Activated CD8-positive, alpha-beta memory T cell treated with anti-CD3 and anti-CD28 coated beads for 36 hours (primary cell): ENCODE measurements around the gene ADPGK. TPM values are rescaled to one million over a fixed set of nuclear protein-coding genes. Genes with fewer than 3 reads are reported as not detected.
"Not testable (repeated sequence)": the region's sequence is repeated elsewhere in the genome, so short reads cannot be mapped to it uniquely, and the experiment has no call there.

Experiments used
- CTCF ChIA-PET: fragments of 350-600 bp; sonication (Branson Sonifier 250); formaldehyde crosslinking; loops from one replicate; lab custom pipeline; 2021; ENCODE audit warnings: antibody characterized with exemption; lab: Charles Lee
- POLR2A ChIA-PET: fragments of 350-600 bp; sonication (Branson Sonifier 250); formaldehyde crosslinking; loops from one replicate; lab custom pipeline; 2021; ENCODE audit warnings: antibody characterized with exemption; lab: Charles Lee
- total RNA-seq, 2 experiments: library from RNA; stranded (reverse); gene quantifications; one replicate each; pipeline ENCODE4 v1.2.3, GENCODE V29; 2021

ADPGK gene
- total RNA-seq, 2 experiments from 2014 or later = 73.3 to 75.5 TPM

DNA sequence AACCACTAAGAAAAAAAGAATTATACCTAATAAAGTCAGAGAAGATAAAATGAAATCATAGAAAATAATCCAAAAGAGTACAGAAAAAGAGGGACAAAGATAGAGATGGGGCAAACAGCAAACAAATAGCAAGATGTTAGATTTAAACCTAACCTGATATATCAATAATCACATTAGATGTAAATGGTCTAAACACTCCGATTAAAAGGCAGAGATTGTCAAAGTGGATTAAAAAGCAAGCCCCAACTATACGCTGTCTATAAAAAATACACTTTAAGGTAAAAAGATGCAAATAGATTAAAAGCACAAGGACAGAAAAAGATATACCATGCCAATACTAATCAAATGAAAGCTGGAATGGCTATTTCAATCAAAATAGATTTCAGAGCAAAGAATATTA, 16.8 kb downstream of the ADPGK start:
- ChIA-PET POLR2A (no interaction called here), CTCF (interaction anchor here (1.0 kb wide), 1 partner anchor 9 kb away, joined by 3 read pairs; no protein-coding TSS in a partner anchor)

- ChIA-PET CTCF (no interaction called here), POLR2A (no interaction called here)
These were observed 17.5 kb downstream of the ADPGK start for GRCh38 chr15:72766025-72766424.

DNA sequence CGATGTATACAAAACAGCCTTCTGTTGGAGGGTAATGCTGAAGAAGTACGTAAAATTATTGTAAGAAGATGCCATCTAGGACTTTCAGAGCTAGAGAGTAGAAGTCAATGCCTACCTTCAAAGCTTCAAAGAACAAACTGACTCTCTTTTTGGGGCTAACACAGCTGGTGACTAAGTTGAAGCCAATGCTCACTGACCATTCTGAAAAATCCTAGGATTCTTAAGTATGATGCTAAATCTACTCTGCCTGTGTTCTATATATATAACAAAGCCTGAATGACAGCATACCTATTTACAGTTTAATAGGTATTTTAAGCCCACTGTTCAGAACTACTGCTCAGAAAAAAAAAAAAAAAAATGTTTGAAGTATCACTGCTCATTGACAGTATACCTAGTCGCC, 18.9 kb downstream of the ADPGK start:
- CTCF ChIA-PET = no interaction called here

DNA sequence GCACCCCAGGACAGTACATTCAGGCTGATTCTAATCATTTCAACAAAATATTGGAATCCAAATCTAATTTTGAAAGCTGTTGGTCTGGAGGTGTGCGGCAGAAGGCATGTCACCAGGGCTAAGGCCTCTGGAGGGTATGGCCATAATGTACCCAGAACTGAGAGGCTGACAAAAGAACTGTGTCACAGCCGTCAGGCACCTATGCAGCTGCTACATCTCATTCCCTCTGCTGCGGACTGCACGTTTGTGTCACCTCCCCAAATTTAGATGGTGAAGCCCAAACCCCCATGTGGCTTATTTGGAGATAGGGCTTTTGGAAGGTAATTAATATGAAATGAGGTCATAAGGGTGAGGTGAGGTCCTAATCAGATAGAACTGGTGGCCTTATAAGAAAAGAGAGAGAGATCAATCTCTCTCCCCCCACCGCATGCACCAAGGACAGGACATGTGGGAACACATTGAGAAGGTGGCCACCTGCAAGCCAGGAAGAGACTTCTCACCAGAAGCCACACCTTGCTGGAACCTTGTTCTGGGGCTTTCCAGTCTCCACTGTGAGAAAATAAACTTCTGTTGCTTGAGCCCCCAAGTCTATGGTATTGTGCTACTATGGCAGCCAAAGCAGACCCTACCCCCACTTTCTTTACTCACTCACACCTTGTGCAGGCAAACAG, 22.8 kb downstream of the ADPGK start:
- CTCF ChIA-PET = no interaction called here
- POLR2A ChIA-PET = no interaction called here

More for the DNA sequence above, 18.9 kb downstream of the ADPGK start:
- POLR2A ChIA-PET = no interaction called here

GRCh38 chr15:72758182-72758581, 25.4 kb downstream of the ADPGK start:
- CTCF ChIA-PET = no interaction called here
- POLR2A ChIA-PET = no interaction called here

- ChIA-PET CTCF (no interaction called here), POLR2A (no interaction called here)
These were observed 29.5 kb downstream of the ADPGK start for GRCh38 chr15:72754096-72754495.

DNA sequence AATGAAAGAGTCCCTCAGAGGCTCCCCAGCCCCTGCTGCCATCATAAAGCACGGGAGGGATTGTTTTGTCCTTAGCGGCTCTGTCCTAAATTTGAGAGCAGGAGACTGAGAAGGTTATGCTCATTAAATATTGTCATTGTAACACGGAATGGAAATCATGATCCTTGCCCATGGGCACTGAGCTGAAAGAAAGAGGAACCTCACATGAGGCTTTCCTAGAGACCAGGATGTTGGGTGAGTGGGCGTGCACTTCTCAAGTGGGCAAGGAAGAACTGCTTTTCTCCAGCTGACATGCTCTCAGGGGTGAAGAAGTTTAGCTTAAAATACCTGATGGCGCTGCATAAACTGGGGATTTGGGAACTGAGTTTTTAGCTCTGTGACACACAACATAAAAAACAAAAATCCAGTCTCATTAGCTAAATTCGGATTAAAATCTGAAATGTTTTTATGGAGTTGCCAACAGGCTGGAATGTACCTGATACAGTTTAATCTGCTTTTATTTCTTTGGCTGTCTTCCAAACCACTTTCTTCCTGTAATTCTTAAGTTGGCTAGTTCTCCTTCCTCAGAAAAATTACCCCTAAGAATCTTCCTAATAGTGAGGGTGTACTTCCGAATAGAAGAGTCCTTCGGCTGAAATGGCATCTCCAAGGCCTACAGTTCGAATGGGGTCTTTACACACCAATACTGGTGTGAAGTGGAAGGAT, 31.7 kb downstream of the ADPGK start:
- CTCF ChIA-PET = interaction anchor here (1.0 kb wide), 1 partner anchor 28 kb away, joined by 3 read pairs; no protein-coding TSS in a partner anchor
- POLR2A ChIA-PET = no interaction called here

DNA sequence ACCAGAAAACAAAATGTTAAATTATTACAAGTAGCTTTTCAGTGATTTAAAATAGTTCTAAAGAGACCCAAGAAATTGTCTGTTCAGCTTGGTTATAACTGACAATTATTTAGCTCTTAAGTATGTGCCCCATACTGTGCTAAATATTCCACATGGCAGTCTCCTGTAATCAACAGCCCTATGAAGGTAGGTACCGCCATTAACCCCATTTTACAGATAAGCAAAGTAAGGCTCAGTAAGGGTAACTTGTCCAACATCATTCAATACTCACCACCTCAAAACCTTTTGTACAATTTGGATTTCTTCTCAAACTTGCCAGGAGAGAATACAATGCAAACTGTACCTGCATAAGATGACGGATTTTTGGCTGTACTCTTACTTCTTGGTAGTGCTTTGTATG, 33.9 kb downstream of the ADPGK start:
- ChIA-PET POLR2A (no interaction called here), CTCF (interaction anchor here (1.0 kb wide), 1 partner anchor 19 kb away, joined by 3 read pairs; no protein-coding TSS in a partner anchor)

DNA sequence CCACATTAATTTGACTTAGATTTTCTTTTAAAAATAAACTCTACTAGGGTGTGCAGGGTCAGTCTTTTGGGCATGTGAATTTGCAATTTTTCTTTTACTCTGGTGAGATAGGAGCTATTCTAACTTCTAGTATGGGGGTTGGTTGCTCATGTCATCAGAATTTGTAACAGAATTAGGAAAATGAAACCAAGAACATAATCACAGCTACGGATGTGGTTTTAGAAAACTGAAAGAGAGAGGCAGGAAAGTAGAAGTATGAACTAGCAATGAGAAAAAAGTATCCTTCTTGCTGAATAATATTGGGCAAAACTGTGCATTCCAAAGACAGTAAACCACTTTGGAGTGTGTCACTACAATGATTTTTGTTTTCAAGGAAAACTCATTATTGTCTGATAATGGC, 43.3 kb downstream of the ADPGK start:
- CTCF ChIA-PET = no interaction called here
- POLR2A ChIA-PET = no interaction called here

- CTCF ChIA-PET = interaction anchor here (0.5 kb wide), 1 partner anchor 344 kb away, joined by 3 read pairs; no protein-coding TSS in a partner anchor
These were observed 45.8 kb downstream of the ADPGK start for GRCh38 chr15:72737723-72738122.

DNA sequence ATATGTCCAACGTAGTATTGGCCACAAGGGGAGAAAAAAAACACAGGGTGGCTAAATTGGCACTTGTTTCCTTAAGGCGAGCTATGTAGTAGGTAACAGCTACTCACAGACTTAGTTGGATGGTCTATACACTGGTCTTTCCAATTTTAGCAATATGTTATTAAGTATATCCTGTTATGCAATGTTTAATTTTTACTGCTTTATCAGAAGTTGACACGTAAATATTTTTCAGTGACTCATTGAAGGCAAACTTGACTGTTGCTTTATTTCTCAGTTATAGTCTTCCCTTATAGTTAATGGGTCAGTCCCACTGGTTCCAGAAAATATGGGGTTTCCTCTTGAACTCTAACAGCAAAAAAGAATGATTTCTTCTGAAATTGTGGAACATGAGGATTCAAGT, 46.5 kb downstream of the ADPGK start:
- CTCF ChIA-PET = interaction anchor here (0.5 kb wide), 1 partner anchor 345 kb away, joined by 3 read pairs; no protein-coding TSS in a partner anchor
- POLR2A ChIA-PET = no interaction called here

More at GRCh38 chr15:72737723-72738122, 45.8 kb downstream of the ADPGK start:
- POLR2A ChIA-PET = no interaction called here

DNA sequence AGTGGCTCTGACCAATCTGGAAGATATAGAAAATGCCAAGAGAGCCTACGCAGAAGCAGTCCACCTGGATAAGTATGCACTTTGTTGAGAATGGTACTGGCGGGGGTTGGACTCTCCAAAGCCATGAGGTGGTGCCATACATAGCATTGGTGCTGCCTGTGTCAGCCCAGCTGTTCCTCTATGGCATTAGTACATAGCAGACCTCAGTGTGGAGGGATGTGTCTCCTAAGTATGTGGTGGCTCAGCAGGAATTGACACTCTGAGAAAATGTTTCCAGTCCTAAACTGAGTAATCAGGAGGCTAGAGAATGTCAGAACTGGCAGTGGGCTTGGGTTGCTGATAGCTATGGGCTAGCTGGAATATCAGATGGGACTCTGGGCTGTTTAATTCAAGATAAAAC, 48.4 kb downstream of the ADPGK start:
- ChIA-PET CTCF (no interaction called here), POLR2A (no interaction called here)

DNA sequence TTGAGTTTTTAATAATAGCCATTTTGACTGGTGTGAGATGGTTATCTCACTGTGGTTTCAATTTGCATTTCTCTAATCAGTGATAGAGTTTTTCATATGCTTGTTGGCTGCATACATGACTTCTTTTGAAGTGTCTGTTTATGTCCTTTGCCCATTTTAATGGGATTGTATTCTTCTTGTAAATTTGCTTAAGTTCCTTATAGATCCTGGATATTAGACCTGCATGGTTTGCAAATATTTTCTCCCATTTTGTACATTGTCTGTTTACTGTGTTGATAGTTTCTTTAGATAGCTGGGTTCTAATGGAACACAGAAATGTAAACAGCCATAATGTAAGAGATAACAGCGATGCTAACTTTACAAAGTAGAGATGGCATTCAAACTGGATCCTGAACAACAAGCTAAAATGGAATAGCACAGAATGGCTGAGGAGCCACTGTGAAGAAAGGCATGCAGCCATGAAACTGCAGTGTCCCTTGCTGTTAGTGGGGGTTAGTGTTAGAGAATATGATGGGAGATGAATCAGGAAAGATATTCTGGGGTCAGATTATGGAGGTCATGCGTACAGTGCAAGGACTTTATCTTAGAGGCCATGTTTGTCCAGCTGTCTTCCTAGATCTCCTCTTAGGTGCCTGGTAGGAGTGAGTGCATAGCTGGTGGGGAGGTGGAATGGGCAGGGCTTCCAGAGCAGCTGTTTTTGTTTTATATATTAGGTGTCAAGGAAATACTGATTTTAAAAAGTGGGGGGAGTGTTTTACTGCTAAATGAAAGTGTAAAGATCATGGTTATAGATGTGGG, 49.4 kb downstream of the ADPGK start:
- CTCF ChIA-PET = interaction anchor here (0.9 to 1.1 kb wide), 2 partner anchors 12 to 48 kb away, joined by 3 read pairs; partner anchors contain the start of genes BBS4 and HIGD2B
- POLR2A ChIA-PET = no interaction called here

DNA sequence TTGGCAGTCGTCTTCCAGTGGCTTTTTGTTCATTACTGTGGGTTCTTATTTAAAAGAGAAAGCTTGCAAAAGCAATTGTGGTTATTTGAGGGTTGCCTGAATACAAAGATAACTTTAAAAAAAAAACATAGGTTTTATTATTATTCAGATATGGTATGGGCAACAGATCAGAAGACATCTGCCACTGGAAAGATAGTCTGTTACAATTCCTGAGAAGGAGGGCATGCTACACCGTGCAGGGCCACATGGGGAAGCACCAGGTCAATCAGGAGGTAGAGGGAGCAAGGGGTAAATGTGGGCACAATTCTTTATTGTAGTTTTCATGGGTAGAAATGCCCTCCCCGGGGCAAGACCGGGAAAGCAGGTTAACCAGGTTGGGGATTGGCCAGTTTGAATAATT, 51.0 kb downstream of the ADPGK start:
- ChIA-PET POLR2A (no interaction called here), CTCF (interaction anchor here (1.5 kb wide), 1 partner anchor 10 kb away, joined by 3 read pairs; no protein-coding TSS in a partner anchor)

DNA sequence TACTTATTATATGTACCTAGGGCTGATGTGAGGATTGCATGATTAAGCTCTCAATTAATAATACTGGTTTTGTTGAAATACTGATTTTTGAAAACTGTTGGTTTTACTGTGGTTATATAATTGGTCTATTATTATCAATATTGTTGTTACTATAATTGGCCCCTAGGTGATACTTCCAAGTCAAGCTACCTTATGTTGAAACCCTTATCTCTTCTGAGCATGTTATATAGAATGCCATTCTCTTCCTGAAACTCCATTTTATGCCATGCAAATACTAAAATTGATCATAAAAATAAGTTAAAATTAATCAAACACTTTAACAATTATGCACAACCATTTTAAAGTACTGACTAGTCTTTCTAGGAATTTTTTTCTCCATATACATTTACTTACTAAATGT, 51.5 kb downstream of the ADPGK start:
- ChIA-PET POLR2A (no interaction called here), CTCF (interaction anchor here (1.5 kb wide), 1 partner anchor 9 kb away, joined by 3 read pairs; no protein-coding TSS in a partner anchor)

- ChIA-PET POLR2A (no interaction called here), CTCF (interaction anchor here (0.6 kb wide), 1 partner anchor 346 kb away, joined by 3 read pairs; no protein-coding TSS in a partner anchor)
These were observed 54.7 kb downstream of the ADPGK start for GRCh38 chr15:72728821-72729220.

GRCh38 chr15:72728249-72728648, 55.3 kb downstream of the ADPGK start:
- POLR2A ChIA-PET = not testable (repeated sequence)

DNA sequence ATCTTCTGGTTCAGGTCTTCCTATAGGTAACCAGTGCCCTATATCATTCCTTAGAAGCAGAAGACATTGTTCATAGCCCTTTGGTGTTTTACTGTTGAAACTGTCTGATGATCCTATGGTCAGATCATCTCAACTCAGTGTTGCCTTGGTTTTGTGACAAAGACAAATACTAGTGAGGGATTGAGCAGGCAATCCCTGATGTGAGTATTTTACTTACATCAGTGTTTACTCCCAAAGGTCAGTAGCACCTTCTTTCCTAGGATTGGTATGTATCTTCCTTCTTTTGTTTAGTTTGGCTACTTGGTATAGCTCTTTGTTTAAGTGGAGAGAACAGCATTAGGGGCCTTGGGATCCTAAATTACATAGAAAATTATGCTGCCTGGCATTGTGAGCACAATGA, 56.4 kb downstream of the ADPGK start:
- ChIA-PET POLR2A (no interaction called here), CTCF (no interaction called here)

More at GRCh38 chr15:72728249-72728648, 55.3 kb downstream of the ADPGK start:
- CTCF ChIA-PET = not testable (repeated sequence)

- CTCF ChIA-PET, POLR2A ChIA-PET: not testable (repeated sequence)
These were observed 57.7 kb downstream of the ADPGK start for GRCh38 chr15:72725851-72726250.

GRCh38 chr15:72725446-72725845, 58.1 kb downstream of the ADPGK start:
- CTCF ChIA-PET = no interaction called here
- POLR2A ChIA-PET = no interaction called here
